ENCODE results near the gene PLCB1.

DNA sequence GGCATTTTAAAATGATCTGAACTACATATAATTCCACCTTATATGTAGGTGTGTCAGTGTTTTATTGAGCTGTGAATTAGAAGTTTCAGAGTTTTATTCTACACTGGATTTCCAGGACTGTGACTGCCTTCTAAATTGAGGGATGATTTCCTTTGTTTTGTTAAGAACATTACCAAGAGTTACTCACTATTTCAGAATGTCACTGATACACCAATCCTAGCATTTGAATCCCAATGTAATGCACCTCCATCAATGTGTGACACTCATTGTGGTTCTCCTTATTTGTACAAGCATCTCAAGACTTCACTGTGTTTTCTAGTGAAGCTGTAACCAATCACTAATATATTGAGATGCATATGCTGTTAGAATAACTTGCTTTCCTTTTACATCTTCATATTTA lies 86.8 kb downstream of the PLCB1 start:
- no peak for TF ChIP-seq EZH2 (IDR thresholded peaks at IDR 0.05; ENCODE audit: borderline replicate concordance, low read length)
- TF ChIP-seq, protein P1, sequence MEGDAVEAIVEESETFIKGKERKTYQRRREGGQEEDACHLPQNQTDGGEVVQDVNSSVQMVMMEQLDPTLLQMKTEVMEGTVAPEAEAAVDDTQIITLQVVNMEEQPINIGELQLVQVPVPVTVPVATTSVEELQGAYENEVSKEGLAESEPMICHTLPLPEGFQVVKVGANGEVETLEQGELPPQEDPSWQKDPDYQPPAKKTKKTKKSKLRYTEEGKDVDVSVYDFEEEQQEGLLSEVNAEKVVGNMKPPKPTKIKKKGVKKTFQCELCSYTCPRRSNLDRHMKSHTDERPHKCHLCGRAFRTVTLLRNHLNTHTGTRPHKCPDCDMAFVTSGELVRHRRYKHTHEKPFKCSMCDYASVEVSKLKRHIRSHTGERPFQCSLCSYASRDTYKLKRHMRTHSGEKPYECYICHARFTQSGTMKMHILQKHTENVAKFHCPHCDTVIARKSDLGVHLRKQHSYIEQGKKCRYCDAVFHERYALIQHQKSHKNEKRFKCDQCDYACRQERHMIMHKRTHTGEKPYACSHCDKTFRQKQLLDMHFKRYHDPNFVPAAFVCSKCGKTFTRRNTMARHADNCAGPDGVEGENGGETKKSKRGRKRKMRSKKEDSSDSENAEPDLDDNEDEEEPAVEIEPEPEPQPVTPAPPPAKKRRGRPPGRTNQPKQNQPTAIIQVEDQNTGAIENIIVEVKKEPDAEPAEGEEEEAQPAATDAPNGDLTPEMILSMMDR (IDR thresholded peaks at IDR 0.05; ENCODE audit: low read length): no peak
